NCI-H226 (cell line): ENCODE data around the gene ITGA6.

ENCODE experiments used
- DNase-seq: peaks from one replicate; pipeline ENCODE4 v3.0.0-alpha.2; 2015

ITGA6 gene

DNA sequence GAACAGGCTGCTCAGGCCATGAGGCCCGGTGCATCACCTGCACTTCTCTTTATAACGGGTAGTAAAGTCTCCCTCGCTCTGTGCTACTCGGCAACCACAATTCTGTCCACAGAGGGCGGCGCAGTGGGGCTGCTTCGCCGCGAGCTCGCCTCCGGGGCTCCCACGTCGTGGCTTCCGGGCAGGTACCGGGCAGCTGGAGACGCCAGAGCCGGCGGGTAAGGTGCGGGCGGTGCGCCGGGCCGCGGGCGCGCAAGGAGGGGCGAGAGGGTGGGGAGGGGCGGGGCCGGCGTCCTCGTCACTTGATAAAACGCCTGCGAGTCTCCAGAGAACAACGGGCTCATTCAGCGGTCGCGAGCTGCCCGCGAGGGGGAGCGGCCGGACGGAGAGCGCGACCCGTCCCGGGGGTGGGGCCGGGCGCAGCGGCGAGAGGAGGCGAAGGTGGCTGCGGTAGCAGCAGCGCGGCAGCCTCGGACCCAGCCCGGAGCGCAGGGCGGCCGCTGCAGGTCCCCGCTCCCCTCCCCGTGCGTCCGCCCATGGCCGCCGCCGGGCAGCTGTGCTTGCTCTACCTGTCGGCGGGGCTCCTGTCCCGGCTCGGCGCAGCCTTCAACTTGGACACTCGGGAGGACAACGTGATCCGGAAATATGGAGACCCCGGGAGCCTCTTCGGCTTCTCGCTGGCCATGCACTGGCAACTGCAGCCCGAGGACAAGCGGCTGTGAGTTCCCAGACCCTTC lies at the start of gene ITGA6:
Gene ITGA6 (plus strand): TSS at position 331 of the 734 bp plus-strand sequence.
- peak; percentile 72 for DNase-seq

DNA sequence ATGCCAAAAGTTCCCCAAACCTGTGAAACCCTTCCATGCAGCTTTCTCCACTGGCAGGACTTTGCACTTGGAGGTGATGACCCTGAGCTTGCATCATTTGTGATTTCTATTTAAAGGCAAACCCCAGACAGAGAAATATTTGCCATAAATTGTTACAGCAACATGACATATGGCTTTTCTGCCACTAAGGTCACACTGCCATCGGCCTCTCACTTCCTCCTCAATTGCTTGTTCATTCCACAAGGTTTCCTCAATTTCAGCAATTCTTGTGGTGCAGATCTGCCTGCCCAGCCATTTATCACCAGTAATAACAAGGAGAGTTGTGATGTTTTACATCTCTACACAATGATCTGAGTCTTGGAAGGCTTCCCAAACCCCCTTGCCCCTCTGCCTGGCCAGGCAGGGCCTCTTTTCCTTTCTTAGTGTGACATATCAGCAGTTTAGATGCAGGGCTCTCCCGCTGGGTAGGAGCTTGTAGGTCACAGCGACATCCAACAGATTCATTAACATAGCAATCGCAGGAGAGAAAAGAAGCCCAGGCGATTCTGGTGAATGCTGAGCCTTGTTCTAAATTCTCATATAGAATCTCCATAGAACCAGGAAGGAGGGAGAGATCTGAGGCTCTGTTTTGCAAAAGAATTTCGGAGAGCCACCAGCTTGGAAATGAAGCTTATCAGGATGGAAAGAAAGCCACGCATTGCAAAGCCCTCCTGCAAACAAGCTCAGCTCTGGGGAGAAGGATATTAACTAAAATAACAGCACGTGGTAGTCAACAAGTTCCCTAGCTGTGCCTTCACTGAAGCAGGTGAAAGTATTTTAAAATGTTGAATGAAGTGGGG lies 46.7 kb upstream of the ITGA6 start:
- DNase-seq: no peak

DNA sequence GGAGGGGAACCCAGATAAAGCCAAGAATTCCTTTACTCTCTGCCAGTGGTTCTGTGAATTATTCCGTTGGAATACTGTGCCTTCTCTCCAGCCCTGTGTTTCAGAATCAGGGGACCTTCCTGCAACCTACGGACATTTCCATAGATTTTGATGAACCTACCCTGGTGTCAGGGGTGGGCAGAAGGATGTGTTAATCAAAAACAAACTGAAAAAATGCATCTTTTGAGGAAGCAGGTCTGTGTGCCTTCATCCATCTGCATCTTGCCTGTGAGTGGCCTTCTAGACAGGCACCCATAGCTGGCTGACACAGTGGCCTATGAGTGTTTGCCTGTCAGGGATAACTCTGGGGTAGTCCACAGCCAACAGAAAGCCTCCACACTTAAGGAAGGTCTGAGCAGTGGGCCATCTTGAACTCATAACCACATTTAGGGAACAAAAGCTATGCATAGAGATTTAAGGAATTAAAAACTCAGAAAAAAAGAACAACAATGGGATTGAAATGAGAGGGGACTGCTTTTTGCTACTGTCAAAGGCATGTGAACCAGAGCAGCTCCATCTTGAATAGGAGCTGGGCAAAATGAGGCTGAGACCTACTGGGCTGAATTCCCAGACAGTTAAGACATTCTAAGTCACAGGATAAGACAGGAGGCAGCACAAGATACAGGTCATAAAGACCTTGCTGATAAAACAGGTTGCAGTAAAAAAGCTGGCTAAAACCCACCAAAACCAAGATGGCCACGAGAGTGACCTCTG lies 45.9 kb upstream of the ITGA6 start:
- no peak for DNase-seq

DNA sequence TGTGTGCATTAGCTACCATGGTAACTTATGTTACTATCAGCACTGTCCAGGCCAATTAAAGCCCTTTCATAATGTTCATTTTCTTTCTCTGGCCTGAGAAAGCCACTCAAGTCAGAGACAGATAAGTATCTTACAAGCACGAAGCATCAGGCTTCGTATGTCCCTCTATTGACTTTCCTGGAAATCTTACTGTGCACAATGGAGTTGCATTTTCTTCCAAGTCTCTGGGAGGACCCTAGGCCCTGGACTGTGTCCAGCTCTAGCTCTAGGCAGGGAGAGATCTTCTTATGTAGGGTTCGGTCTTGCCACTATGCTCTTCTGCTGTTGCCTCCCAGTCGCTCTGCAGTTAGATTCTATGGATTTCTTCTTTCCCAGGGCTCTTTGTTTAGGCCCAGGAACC lies 40.0 kb upstream of the ITGA6 start:
- no peak for DNase-seq

DNA sequence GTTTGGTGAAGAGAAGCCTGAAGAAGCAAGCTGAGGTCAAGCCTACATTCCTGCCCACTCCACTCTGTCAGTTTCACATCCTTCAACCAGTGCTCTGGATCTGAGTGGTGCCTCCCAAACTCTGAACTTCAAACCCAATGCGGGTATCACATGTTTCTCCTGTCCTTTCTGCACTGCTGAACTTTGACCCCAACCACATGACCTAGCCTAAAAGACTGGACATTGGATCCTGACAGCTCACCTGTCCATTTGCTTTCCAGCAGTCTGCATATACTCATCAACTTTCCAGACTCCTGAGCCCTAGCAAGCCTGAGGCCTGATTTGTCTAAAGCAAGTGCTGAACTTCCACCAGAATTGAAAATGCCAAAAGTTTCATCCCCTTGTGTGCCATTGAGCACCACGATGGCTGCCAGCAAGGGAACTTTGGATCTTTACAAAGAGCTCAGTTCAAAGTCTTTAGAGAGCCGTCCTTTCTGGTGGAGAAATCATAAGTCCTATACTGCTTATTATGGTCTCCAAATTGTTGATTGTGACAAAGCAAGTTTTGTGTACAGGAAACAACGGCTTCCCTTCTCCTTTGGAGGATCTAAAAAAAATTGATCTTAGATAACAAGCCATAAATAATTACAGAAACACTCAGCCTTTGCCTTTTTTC lies 37.6 kb upstream of the ITGA6 start:
- DNase-seq: no peak

DNA sequence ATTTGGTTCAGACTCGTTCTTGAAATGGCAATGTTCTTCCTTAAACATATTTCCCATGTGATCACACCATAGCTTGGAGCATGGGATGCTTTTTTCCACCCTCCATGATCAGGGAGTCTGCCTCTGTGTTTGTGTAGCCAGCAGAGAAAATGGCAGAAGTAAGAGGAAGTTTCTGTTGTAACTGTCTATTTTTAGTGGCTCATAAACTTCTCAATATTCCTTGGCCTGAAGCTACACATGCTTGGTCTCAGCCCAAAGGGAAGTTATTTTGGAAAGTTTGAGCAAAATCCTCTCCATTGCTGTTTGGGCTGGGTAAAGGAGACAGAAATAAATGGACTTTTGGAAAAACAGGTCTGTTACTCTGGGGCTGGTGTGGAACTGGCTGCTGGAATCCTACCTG lies 33.4 kb upstream of the ITGA6 start:
- DNase-seq: no peak

DNA sequence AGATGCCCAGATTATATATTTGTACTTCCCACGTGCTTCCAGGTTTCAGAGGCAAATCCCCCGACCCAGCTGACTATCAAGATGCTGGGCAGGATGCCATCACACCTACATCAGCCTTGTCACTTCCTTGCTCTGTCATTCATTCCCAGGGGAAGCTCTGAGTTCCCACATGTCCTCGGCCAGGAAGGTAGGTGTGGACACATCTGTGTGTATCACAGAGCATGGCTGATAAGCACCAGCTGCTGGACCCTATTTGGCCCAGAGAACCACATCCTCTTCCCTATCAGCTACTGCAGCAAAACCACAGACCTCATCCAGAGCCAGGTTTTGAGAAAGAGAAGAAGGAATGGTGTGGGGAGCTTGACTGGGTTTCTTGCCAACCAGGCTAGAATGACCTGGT lies 31.9 kb upstream of the ITGA6 start:
- peak; percentile 83 for DNase-seq

DNA sequence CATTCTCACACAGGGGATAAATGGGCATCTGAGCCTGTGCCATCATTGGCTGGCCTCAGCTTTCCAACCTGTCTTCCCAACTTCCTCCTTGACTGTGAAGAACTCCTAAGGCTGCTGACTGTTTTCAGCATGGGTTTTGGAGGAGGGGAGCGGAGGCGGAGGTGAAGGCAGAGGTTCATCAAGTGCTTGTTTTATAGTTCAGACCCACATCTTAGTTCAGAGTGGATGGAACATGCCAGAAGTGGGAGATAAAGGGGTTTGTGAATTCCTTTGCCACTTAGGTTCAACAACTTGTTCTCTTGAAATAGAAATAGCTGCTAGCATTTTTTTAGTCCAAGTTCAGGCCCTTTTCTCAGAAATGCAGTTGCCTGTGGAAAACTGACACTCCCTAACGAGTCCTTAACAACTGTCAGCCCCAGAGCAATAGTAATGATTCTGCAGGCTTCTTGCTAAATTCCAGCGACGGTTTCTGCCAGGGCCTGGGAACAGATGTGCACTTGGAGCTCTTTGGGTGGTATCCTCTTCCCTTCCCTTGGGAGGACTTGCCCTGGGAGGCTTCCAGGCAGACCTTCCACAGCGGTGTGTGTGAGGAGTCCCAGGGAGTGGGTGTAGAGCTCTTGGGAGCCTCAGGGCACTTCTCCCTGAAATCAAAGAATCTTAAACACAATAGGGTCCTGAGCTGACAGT lies 30.1 kb upstream of the ITGA6 start:
- DNase-seq: no peak

DNA sequence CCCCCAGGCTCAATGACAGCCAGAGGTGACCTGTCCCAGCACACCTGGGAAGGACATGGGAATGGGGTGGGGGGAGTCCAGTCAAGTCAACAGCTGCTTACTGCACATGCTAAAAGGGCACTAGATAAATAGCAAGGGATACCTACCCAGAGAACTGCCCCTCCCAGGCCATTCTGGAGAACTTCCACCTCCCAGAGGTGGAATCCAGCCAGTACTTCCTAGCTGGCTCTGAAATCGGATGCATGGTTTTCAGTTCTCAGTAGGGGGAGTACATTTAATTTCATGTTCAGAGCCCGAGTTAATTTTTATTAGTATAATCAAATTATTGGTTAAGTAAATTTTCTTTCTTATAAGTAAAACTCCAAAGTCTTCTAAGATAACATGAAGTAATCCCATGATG lies 28.9 kb upstream of the ITGA6 start:
- DNase-seq: peak; percentile 27

DNA sequence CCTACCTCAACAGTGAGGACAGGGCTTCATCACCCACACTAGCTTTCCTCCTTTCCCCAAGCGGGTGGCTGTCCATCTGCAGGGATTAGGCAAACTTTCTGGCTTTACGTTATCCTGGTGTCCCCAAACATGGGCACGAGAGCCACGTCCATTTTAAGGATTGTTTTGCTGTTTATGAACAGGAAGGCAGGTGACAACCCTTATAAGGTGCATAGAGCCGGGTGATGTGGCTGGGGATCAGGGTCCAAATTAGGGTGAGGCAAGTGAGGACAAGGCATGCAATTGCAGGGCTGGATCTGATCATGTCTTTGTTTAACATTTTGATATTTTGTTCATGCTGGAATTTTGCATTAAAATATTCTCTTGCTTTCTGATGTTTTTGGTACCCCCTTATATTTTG lies 27.6 kb upstream of the ITGA6 start:
- no peak for DNase-seq

DNA sequence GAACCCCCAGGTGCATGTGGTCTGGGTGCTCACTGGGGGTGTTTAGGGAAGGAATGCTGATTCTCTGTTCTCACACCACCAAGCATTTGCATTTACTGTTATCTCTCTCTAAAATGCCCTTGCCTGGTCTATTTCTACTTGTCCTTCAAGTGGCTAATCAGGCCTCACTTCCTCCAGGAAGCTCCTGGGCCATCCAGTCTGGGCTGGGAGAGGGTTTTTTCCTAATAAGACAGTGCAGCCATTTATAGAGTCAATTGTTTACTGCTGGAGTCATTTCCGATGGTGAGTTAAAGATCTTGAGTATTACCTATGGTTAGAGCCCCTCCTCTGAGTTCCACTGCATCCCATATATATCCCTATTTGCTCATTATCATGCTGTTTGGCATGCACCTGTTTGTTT lies 25.2 kb upstream of the ITGA6 start:
- DNase-seq: no peak

DNA sequence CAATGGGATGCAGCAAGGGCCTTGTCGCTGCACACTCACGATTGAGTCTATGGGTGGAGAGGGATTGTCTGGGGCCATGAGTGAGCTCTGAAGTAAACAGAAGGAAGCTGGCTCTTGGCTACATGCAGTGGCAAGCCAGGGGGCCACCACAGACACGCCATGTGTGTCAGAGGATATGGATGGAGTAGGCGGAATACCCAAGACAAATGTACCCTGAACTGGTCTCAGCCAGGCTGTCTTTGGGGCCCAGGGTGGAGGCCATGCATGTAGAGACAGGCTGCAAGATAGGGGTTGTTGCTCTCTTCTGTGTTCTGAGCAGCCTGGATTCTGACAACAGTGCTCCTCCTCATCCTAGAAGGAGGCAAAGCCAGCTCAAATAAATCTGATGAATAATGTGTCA lies 24.0 kb upstream of the ITGA6 start:
- no peak for DNase-seq

DNA sequence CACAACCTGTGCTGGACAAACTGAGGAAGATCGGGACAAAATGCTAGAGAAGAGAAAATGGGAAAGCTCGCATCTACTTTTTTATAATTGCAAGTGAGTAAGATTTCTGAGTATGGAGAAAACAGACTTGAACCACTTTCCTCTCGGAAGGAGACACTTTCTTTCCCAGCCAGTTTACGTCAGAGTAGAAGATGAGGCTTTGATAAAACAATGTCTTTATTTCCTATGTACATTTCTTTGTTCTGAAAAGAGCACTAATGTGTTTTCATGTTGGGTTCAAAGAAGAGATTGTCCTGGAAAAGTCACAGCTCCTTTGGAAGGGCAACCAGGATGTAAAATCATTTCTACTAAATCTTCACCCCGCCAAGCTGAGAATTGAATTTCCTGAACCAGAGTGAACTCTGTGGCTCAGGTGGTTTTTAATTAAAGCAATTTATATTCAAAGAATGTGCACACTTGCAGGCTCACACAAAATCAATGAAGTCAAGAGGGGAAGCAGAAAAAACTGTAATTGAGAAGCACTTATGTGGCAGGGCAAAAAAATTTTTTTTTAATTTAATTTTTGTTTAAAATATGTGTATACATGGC lies 23.4 kb upstream of the ITGA6 start:
- no peak for DNase-seq

DNA sequence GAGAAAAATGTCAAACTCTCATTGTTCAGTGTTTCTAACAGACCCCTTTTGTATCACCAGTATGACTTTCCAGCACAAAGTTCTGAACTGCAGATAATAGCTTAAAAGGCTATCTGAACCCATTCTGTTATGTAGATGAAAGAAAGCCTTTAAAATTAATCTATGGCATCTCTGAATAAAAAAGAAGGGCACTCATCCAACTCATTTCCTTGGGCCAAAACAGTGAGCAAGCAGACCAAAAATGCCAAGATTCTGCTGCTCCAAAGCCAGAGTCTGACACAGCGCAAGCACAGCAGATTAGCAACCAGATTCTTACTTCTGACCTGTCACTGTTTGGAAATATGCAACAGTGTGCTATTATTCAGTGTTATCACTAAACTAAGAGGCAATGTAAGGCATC lies 22.6 kb upstream of the ITGA6 start:
- DNase-seq: peak; percentile 83

DNA sequence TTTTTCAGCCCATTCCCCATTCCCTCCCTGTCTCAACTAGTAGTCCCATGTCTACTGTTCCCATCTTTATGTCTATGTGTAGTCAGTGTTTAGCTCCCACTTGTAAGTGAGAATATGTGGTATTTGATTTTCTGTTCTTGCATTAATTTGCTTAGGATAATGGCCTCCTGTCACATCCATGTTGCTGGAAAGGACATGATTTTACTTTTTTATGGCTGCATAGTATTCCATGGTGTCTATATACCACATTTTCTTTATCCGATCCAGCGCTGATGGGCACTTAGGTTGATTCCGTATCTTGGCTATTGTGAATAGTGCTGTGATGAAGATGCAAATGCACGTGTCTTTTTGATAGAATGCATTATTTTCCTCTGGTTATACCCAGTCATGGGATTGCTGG lies 21.7 kb upstream of the ITGA6 start:
- no peak for DNase-seq

DNA sequence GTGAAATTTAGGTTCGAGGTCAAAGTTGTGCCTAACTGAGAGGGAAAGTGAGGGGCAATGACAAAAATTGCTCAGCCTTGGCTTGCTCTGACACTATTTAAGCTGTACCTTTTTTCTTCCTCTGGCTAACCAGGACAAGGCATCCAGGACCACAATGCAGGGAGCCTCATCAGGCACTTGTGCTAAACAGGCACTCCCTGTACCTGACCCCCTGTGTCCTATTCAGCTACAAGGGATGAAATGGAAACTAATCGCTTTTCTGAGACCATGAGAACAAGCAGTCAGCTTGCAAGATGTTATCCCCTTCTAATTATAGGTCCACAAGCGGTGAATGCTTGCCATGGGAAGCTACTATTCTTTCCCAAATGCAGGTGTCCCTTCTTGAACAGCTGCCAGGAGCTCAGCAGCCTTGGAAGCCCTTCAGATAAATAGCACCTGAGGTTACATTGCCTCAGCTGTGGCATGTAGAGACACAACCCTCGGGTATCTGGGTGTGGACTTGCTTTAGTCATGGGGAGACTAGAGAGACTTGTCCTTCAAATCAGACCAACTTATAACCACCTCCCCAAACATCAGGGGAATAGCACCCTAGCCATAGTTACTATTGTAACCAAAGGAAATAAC lies 19.1 kb upstream of the ITGA6 start:
- DNase-seq: no peak

DNA sequence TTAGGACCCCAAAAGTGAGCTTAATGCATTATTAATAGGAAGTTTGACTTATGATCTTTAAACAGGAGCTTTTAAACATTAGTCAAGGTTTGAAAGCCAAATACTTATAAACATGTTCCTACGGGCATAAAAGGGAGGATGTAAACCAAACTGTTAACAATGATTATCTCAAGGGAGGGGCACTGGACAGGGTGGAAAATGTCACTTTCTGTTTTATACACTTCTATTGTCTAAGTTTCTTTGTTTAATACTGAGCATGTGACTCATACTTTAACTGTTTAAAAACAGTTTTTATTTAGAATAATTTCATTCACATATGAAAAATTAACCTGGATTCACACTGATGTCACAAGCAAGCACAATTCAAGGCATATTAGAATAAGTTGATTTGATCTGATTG lies 18.3 kb upstream of the ITGA6 start:
- DNase-seq: no peak

DNA sequence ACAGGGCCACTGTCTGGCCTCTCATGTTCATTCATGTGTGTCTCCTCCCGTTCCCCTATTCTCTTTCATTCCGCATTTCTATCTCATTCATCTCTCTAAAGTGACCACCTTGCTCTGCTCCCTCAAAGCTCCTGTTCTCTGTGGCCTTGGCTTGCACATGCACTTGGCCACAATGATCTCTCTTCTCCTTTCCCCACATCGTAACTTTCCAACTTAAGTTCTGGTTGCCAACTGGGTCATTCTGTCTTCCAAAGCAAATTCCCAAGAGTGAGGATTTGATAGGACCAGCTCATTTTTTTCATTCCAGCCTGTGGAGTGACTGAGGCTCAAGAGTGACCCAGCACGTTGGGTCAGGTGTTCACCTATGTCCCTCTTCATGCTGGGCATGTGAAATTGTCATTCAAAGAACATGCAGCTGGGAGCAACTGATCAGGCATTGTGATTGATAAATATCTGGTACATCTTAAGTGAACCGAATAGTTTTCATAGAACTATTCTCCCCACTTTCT lies 14.3 kb upstream of the ITGA6 start:
- no peak for DNase-seq

DNA sequence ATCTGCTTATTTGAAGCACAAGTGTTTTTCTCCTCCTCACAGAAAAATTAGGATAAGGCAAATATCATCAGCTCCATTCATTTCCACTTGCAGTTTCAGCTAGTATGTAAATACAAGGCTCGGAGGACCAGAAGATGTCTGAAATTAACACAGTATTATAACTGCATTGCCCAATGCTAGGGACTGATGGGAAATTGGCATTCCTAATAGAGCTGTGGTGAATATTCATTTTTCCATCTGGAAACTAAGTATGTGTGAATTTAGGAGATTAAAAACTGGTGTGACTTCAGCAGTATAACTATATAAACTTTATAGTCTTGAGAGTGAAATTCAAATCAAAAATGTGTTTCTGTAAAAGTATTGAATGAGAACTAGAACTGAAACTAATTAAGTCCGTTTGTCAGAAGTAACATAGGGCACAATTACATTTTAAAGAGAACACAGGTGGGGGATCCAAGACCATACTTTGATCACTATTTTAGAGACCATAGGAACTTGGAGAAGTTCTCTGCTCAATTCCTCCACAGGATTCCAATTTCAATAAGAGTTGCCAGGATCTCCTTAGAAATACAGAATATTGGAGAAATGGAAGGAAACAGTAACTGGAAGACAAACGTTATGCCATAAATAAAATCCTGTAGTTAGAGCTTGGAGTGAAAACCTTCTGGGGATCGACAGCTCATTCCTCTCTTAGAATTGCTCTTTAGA lies 12.1 kb upstream of the ITGA6 start:
- DNase-seq: no peak

DNA sequence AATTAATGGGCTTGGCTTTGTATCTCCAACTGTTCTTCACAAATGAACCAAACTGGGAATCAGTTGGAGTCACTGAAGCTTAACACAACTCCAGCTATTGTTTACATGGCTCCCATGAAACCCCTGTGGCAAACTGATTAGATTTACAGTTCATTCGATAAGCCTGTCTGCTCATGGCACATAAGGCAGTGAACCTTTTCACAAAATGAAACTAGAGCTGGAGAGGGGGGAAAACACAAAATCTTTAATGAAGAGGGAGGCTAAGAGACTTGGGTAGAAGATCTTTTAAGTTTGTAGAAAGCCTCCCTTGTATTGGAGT lies 11.6 kb upstream of the ITGA6 start:
- no peak for DNase-seq

DNA sequence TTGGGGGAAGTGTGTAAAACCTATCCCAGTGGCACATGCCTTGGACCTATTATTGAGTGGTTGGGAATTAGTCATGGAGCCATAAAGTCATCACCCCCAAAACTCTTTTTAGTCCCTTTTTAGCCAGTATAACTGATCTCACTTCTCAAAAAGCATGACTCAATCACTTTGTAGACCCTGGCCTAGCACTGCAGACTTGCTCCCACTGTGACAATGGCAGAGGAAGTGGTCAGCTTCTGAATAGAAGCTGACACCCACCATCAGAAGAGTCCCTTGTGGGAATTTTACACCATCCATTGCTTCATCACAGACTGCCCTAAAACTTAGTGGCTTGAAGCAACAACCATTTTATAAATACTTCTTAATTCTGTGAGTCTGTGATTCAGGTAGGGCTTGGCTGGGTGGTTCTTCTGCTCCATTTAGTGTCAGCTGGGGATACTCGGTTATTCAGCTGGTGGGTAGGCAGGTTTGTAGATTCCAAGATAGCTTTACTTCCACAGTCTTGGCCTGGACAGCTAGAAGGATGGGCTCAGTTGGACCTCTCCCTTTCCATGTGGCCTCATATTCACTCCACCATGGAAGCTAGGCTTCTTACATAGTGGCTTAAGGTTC lies 10.8 kb upstream of the ITGA6 start:
- DNase-seq: no peak
